ENCODE data around the gene TAF4B. TPM values are rescaled to one million over a fixed set of nuclear protein-coding genes. Genes with fewer than 3 reads are reported as not detected.

Gene TAF4B
- total RNA-seq, 1 experiment from 2014 or later = 2.0 TPM

DNA sequence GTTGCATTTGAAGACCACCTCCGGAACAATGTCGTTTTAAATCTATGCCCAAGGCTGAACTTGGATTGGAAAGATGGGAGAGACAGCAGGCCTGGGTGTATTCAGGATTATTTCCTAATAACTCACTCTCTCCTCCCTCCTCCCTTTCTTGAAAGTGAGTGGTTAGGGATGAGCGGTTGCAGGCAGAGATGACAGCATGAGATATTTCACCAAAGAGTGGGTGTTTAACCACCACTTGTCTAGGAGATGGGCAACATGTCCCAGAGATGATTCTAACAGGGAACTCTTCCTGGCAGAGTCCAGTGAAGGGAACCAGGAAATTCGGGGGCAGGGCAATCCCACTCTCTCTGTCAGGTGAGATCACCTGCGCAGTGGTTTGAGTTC lies 198.9 kb downstream of the TAF4B start:
- CTCF ChIA-PET = no interaction called here

DNA sequence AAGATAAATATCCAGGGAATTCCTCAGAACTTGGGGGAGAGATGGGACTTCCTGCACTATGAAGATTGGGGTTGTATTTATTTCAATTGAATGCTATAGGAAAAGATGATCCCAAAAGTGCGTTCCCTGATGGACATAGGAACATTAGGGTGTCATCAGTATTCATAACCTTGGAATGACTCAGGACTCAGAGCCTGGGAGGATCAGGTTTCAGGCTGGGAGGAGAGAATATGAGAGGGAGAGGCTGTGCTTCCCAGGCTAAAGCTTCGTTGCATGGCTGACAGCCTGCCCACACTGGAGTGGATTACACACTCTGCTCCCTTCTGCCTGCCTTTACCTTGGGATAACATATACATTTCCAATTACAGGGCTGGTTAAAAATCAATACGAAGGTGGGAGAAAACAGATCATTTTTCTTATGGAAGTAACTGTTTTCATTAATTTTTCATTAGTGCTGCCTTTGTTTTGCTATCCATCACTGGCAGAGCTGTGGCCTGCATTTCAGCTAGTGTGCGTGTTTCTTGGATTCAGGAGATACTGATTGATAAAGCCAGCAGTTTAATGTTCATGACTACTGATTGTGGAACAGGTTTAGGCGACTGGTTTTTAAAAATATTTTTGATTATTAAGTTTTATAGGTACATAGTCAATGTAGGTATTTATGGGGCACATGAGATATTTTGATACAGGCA lies 203.4 kb downstream of the TAF4B start:
- BruUV-seq (replicated peaks) = no TSS peak
- intact Hi-C loops (cut with micrococcal nuclease; ENCODE audit: unreplicated experiment) = no loop called here
- Histone ChIP-seq H3K4me3 (ENCODE audit: low read depth, low read length, poor library complexity, severe bottlenecking) (no peak overlapping the region), H3K4me1 (ENCODE audit: insufficient read depth, low read length, poor library complexity, severe bottlenecking) (no peaks in the 10 kb centered on the region), H3K27me3 (replicated peaks; ENCODE audit: insufficient read depth, low read depth, low read length, poor library complexity) (no peaks in the 10 kb centered on the region), H3K27ac (ENCODE audit: low read depth, low read length, poor library complexity, severe bottlenecking) (no peak overlapping the region), H3K36me3 (ENCODE audit: insufficient read depth, low read length, poor library complexity, severe bottlenecking) (no peaks in the 10 kb centered on the region), H3K9me3 (ENCODE audit: low read depth, low read length, poor library complexity, severe bottlenecking) (no peaks in the 10 kb centered on the region)
- peak; percentile 45 for DNase-seq (ENCODE audit: low spot score)
- ChIA-PET CTCF (no interaction called here), POLR2A (ENCODE audit: low non-redundant PET) (no interaction called here)
- no peak for TF ChIP-seq EZH2 (IDR thresholded peaks at IDR 0.05; ENCODE audit: borderline replicate concordance, low read depth, low read length, poor library complexity, severe bottlenecking)
- TF ChIP-seq, protein P1, sequence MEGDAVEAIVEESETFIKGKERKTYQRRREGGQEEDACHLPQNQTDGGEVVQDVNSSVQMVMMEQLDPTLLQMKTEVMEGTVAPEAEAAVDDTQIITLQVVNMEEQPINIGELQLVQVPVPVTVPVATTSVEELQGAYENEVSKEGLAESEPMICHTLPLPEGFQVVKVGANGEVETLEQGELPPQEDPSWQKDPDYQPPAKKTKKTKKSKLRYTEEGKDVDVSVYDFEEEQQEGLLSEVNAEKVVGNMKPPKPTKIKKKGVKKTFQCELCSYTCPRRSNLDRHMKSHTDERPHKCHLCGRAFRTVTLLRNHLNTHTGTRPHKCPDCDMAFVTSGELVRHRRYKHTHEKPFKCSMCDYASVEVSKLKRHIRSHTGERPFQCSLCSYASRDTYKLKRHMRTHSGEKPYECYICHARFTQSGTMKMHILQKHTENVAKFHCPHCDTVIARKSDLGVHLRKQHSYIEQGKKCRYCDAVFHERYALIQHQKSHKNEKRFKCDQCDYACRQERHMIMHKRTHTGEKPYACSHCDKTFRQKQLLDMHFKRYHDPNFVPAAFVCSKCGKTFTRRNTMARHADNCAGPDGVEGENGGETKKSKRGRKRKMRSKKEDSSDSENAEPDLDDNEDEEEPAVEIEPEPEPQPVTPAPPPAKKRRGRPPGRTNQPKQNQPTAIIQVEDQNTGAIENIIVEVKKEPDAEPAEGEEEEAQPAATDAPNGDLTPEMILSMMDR (conservative IDR thresholded peaks at IDR 0.05; ENCODE audit: low read depth, low read length) = no peak

More for the DNA sequence above, 198.9 kb downstream of the TAF4B start:
- H3K27me3 ChIP-seq (replicated peaks; ENCODE audit: insufficient read depth, low read depth, low read length, poor library complexity) = peaks cover 3% of the 10 kb centered on the region
- DNase-seq (ENCODE audit: low spot score) = no peak
- H3K4me3 ChIP-seq (ENCODE audit: low read depth, low read length, poor library complexity, severe bottlenecking) = no peak overlapping the region
- H3K36me3 ChIP-seq (ENCODE audit: insufficient read depth, low read length, poor library complexity, severe bottlenecking) = no peaks in the 10 kb centered on the region
- H3K27ac ChIP-seq (ENCODE audit: low read depth, low read length, poor library complexity, severe bottlenecking) = no peak overlapping the region
- POLR2A ChIA-PET (ENCODE audit: low non-redundant PET) = no interaction called here
- H3K9me3 ChIP-seq (ENCODE audit: low read depth, low read length, poor library complexity, severe bottlenecking) = no peaks in the 10 kb centered on the region
- TF ChIP-seq, protein P1 (conservative IDR thresholded peaks at IDR 0.05; ENCODE audit: low read depth, low read length) = no peak
- TF ChIP-seq EZH2 (IDR thresholded peaks at IDR 0.05; ENCODE audit: borderline replicate concordance, low read depth, low read length, poor library complexity, severe bottlenecking) = no peak
- H3K4me1 ChIP-seq (ENCODE audit: insufficient read depth, low read length, poor library complexity, severe bottlenecking) = no peaks in the 10 kb centered on the region
- intact Hi-C loops (cut with micrococcal nuclease; ENCODE audit: unreplicated experiment) = no loop called here
- BruUV-seq (replicated peaks) = no TSS peak

DNA sequence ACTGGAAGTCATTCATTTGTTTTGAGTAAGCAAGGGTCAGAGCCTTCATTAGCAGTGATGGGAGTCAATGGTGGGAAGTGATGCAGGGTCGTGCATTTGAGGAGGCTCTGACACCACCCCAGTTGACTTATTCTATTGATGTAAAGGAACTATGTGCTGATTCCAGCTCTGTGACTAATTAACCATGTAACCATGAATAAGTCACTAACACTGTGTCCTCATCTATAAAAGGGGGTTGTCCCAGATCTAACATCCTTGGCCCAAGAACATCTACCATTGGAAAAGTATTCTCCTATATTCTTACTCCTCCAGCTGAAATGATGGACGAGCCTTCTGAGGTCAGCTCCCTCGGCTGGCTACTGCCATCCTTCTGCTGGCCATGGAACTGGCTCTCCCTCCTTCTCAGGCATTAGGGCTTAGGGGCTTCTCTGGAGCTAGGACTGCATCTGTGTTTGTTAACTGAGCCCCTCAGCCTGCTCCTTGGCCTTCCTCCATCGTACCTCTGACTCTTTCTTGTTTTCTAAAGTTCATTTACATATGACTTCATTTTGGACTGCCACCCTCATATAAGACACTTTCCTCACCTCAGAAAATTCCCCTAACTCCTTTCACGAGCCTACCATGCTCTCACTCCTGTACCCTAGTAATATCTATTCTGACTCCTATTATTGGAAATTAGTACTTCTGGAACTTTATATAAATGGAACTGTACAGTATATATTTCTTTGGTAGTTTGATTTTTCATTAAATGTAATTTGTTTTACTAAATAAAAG lies 206.6 kb downstream of the TAF4B start:
- Histone ChIP-seq H3K36me3 (ENCODE audit: insufficient read depth, low read length, poor library complexity, severe bottlenecking) (no peaks in the 10 kb centered on the region), H3K27ac (ENCODE audit: low read depth, low read length, poor library complexity, severe bottlenecking) (no peak overlapping the region), H3K4me3 (ENCODE audit: low read depth, low read length, poor library complexity, severe bottlenecking) (no peak overlapping the region), H3K27me3 (replicated peaks; ENCODE audit: insufficient read depth, low read depth, low read length, poor library complexity) (no peaks in the 10 kb centered on the region), H3K9me3 (ENCODE audit: low read depth, low read length, poor library complexity, severe bottlenecking) (no peaks in the 10 kb centered on the region), H3K4me1 (ENCODE audit: insufficient read depth, low read length, poor library complexity, severe bottlenecking) (no peaks in the 10 kb centered on the region)
- no peak for DNase-seq (ENCODE audit: low spot score)
- intact Hi-C loops (cut with micrococcal nuclease; ENCODE audit: unreplicated experiment) = no loop called here
- CTCF ChIA-PET = no interaction called here
- TF ChIP-seq EZH2 (IDR thresholded peaks at IDR 0.05; ENCODE audit: borderline replicate concordance, low read depth, low read length, poor library complexity, severe bottlenecking) = no peak
- TF ChIP-seq, protein P1 (conservative IDR thresholded peaks at IDR 0.05; ENCODE audit: low read depth, low read length) = no peak
- POLR2A ChIA-PET (ENCODE audit: low non-redundant PET) = no interaction called here
- no TSS peak for BruUV-seq (replicated peaks)

All from A673 (cell line).